ENCODE results near the gene SUSD4. TPM values are rescaled to one million over a fixed set of nuclear protein-coding genes. Genes with fewer than 3 reads are reported as not detected.

The SUSD4 gene
- total RNA-seq, 4 donors from 2014 or later: 1.1 to 3.3 (median 1.8) TPM

GRCh38 chr1:223214261-223214807 lies 149.6 kb downstream of the SUSD4 start:
- no peak for TF ChIP-seq POLR2AphosphoS5 (IDR thresholded peaks at IDR 0.05)
- TF ChIP-seq POLR2A (IDR thresholded peaks at IDR 0.05; ENCODE audit: low read depth): no peak
- WGBS: 80% methylated on average over 5 of the region's 5 CpGs
- H3K36me3 ChIP-seq: no peaks in the 10 kb centered on the region
- H3K27me3 ChIP-seq: peaks cover 0 to 9% (median 0%) of the 10 kb centered on the region in 4 donors
- intact Hi-C loops (cut with DNase I): no loop called here
- peaks cover 0 to 13% (median 11%) of the 10 kb centered on the region in 4 donors for H3K9me3 ChIP-seq
- no peaks in the 10 kb centered on the region for H3K4me1 ChIP-seq
- no peak for DNase-seq (ENCODE audit: extremely low spot score)
- no peak overlapping the region for H3K4me3 ChIP-seq
- no peak overlapping the region for H3K27ac ChIP-seq (replicated peaks in 1 of 4)

GRCh38 chr1:223212441-223212840 lies 151.5 kb downstream of the SUSD4 start:
- H3K27me3 ChIP-seq: peaks cover 0 to 9% (median 0%) of the 10 kb centered on the region in 4 donors
- DNase-seq (ENCODE audit: extremely low spot score): no peak
- intact Hi-C loops (cut with DNase I): no loop called here
- H3K9me3 ChIP-seq: no peaks in the 10 kb centered on the region
- 65% methylated on average over 3 of the region's 3 CpGs for WGBS
- TF ChIP-seq POLR2A (IDR thresholded peaks at IDR 0.05; ENCODE audit: low read depth) (no peak), POLR2AphosphoS5 (IDR thresholded peaks at IDR 0.05) (no peak), EP300 (IDR thresholded peaks at IDR 0.05) (no peak)
- TF ChIP-seq, protein P1, sequence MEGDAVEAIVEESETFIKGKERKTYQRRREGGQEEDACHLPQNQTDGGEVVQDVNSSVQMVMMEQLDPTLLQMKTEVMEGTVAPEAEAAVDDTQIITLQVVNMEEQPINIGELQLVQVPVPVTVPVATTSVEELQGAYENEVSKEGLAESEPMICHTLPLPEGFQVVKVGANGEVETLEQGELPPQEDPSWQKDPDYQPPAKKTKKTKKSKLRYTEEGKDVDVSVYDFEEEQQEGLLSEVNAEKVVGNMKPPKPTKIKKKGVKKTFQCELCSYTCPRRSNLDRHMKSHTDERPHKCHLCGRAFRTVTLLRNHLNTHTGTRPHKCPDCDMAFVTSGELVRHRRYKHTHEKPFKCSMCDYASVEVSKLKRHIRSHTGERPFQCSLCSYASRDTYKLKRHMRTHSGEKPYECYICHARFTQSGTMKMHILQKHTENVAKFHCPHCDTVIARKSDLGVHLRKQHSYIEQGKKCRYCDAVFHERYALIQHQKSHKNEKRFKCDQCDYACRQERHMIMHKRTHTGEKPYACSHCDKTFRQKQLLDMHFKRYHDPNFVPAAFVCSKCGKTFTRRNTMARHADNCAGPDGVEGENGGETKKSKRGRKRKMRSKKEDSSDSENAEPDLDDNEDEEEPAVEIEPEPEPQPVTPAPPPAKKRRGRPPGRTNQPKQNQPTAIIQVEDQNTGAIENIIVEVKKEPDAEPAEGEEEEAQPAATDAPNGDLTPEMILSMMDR (IDR thresholded peaks at IDR 0.05): no peak
- peaks cover 0 to under 1% (median 0%) of the 10 kb centered on the region in 4 donors for H3K4me1 ChIP-seq
- no peak overlapping the region for H3K4me3 ChIP-seq
- no peak overlapping the region for H3K27ac ChIP-seq (replicated peaks in 1 of 4)
- no peaks in the 10 kb centered on the region for H3K36me3 ChIP-seq

- no peak for DNase-seq (ENCODE audit: extremely low spot score)
Observed at GRCh38 chr1:223211323-223211985, 152.5 kb downstream of the SUSD4 start.

GRCh38 chr1:223210788-223211120 lies 153.2 kb downstream of the SUSD4 start:
- no peak for DNase-seq (ENCODE audit: extremely low spot score)

More at GRCh38 chr1:223211323-223211985, 152.5 kb downstream of the SUSD4 start:
- H3K36me3 ChIP-seq: no peaks in the 10 kb centered on the region
- TF ChIP-seq POLR2A (IDR thresholded peaks at IDR 0.05; ENCODE audit: low read depth) (no peak), POLR2AphosphoS5 (IDR thresholded peaks at IDR 0.05) (no peak)
- TF ChIP-seq, protein P1 (IDR thresholded peaks at IDR 0.05): no peak
- intact Hi-C loops (cut with DNase I): no loop called here
- H3K9me3 ChIP-seq: no peaks in the 10 kb centered on the region
- 96% methylated on average over 5 of the region's 5 CpGs for WGBS
- H3K27ac ChIP-seq (replicated peaks in 1 of 4): no peak overlapping the region
- peaks cover 0 to 9% (median 0%) of the 10 kb centered on the region in 4 donors for H3K27me3 ChIP-seq
- H3K4me3 ChIP-seq: no peak overlapping the region
- H3K4me1 ChIP-seq: peaks cover 0 to 4% (median 0%) of the 10 kb centered on the region in 4 donors

More at GRCh38 chr1:223210788-223211120, 153.2 kb downstream of the SUSD4 start:
- WGBS: 78% methylated on average over 2 of the region's 3 CpGs
- no peak overlapping the region for H3K4me3 ChIP-seq
- H3K9me3 ChIP-seq: no peaks in the 10 kb centered on the region
- H3K27ac ChIP-seq (replicated peaks in 1 of 4): no peak overlapping the region
- TF ChIP-seq, protein P1 (IDR thresholded peaks at IDR 0.05): no peak
- no peak for TF ChIP-seq POLR2A (IDR thresholded peaks at IDR 0.05; ENCODE audit: low read depth)
- no peak for TF ChIP-seq EP300 (IDR thresholded peaks at IDR 0.05)
- TF ChIP-seq POLR2AphosphoS5 (IDR thresholded peaks at IDR 0.05): no peak
- peaks cover 0 to 9% (median 0%) of the 10 kb centered on the region in 4 donors for H3K27me3 ChIP-seq
- no peaks in the 10 kb centered on the region for H3K36me3 ChIP-seq
- intact Hi-C loops (cut with DNase I): no loop called here
- peaks cover 0 to 4% (median 0%) of the 10 kb centered on the region in 4 donors for H3K4me1 ChIP-seq
